Activated CD4-positive, alpha-beta memory T cell treated with anti-CD3 and anti-CD28 coated beads for 36 hours (primary cell): ENCODE data around the gene MBD6. TPM values are rescaled to one million over a fixed set of nuclear protein-coding genes. Genes with fewer than 3 reads are reported as not detected.
"Not testable (repeated sequence)": the region's sequence is repeated elsewhere in the genome, so short reads cannot be mapped to it uniquely, and the experiment has no call there.

Source experiments
- CTCF ChIA-PET: fragments of 350-600 bp; sonication (Branson Sonifier 250); formaldehyde crosslinking; loops from one replicate; lab custom pipeline; 2021; ENCODE audit warnings: antibody characterized with exemption, inconsistent platforms; lab: Charles Lee
- POLR2A ChIA-PET: fragments of 350-600 bp; sonication (Branson Sonifier 250); formaldehyde crosslinking; loops from one replicate; lab custom pipeline; 2021; ENCODE audit warnings: antibody characterized with exemption; lab: Charles Lee
- DNase-seq: peaks from one replicate; pipeline ENCODE4 v3.0.0-alpha.2; 2020
- H3K27ac Mint-ChIP-seq: one replicate; pipeline ENCODE4 v1.8.0; 2021; ENCODE audit warnings: mixed read lengths
- H3K27me3 Mint-ChIP-seq: one replicate; pipeline ENCODE4 v1.8.0; 2021; ENCODE audit warnings: mixed read lengths
- H3K36me3 Mint-ChIP-seq: one replicate; pipeline ENCODE4 v1.8.0; 2021; ENCODE audit warnings: mixed read lengths
- H3K4me1 Mint-ChIP-seq: one replicate; pipeline ENCODE4 v1.8.0; 2021; ENCODE audit warnings: low read depth, mixed read lengths
- H3K4me3 Mint-ChIP-seq: one replicate; pipeline ENCODE4 v1.8.0; 2021; ENCODE audit warnings: mild to moderate bottlenecking, mixed read lengths
- H3K9me3 Mint-ChIP-seq: one replicate; pipeline ENCODE4 v1.8.0; 2021; ENCODE audit warnings: mixed read lengths
- intact Hi-C: fragments of 100-400 bp; cut with micrococcal nuclease; formaldehyde crosslinking; loops from one replicate; pipeline ENCODE4 v1.15.1; 2023
- total RNA-seq, 2 experiments: library from RNA; stranded (reverse); gene quantifications; one replicate each; pipeline ENCODE4 v1.2.3, GENCODE V29; 2021

MBD6 gene
- total RNA-seq, 2 experiments from 2014 or later = 43.5 to 48.2 TPM

- H3K27me3 Mint-ChIP-seq = no peaks in the 10 kb centered on the region
- ChIA-PET POLR2A (interaction anchor here (1.1 to 1.7 kb wide), 3 partner anchors 16 to 37 kb away, joined by 3 to 10 read pairs (median 4); no protein-coding TSS in a partner anchor), CTCF (interaction anchor here (1.3 kb wide), 1 partner anchor 29 kb away, joined by 4 read pairs; the partner anchor contains the start of gene DCTN2)
- H3K36me3 Mint-ChIP-seq = peaks cover 74% of the 10 kb centered on the region
- no peaks in the 10 kb centered on the region for H3K9me3 Mint-ChIP-seq
- peaks cover 41% of the 10 kb centered on the region for H3K4me1 Mint-ChIP-seq
- H3K4me3 Mint-ChIP-seq = no peak overlapping the region
- no peak for DNase-seq
- peak overlapping the region; percentile 70 for H3K27ac Mint-ChIP-seq
- intact Hi-C loops = no loop called here
Observed at GRCh38 chr12:57517187-57517586, 5.4 kb upstream of the MBD6 start.

- Mint-ChIP-seq H3K4me1 (peaks cover 41% of the 10 kb centered on the region), H3K36me3 (peaks cover 69% of the 10 kb centered on the region), H3K27ac (peak overlapping the region; percentile 70)
- H3K27me3 Mint-ChIP-seq, intact Hi-C loops, H3K9me3 Mint-ChIP-seq, DNase-seq, H3K4me3 Mint-ChIP-seq: not testable (repeated sequence)
- CTCF ChIA-PET = interaction anchor here (1.3 kb wide), 1 partner anchor 29 kb away, joined by 4 read pairs; the partner anchor contains the start of gene DCTN2
- POLR2A ChIA-PET = interaction anchor here (1.7 kb wide), 1 partner anchor 28 kb away, joined by 10 read pairs; no protein-coding TSS in a partner anchor
Observed at GRCh38 chr12:57517718-57518117, 4.9 kb upstream of the MBD6 start.

GRCh38 chr12:57518176-57518919 is 4.3 kb upstream of the MBD6 start:
- CTCF ChIA-PET = interaction anchor here (1.3 kb wide), 1 partner anchor 28 kb away, joined by 4 read pairs; the partner anchor contains the start of gene DCTN2
- H3K4me1 Mint-ChIP-seq = peaks cover 41% of the 10 kb centered on the region
- H3K4me3 Mint-ChIP-seq = peak overlapping the region; percentile 94

GRCh38 chr12:57518920-57519795 is 3.5 kb upstream of the MBD6 start:
- intact Hi-C loops = no loop called here
- Mint-ChIP-seq H3K4me3 (peak overlapping the region; percentile 94), H3K9me3 (no peaks in the 10 kb centered on the region), H3K27me3 (no peaks in the 10 kb centered on the region), H3K27ac (peak overlapping the region; percentile 100), H3K36me3 (peaks cover 58% of the 10 kb centered on the region), H3K4me1 (peaks cover 49% of the 10 kb centered on the region)
- peak; percentile 34 for DNase-seq
- ChIA-PET POLR2A (interaction anchor here (0.5 to 2.1 kb wide), 5 partner anchors 17 to 40 kb away, joined by 3 to 10 read pairs (median 5); partner anchors contain the start of gene ARHGAP9), CTCF (no interaction called here)

More at GRCh38 chr12:57518176-57518919, 4.3 kb upstream of the MBD6 start:
- H3K27ac Mint-ChIP-seq = peak overlapping the region; percentile 100
- H3K36me3 Mint-ChIP-seq = peaks cover 62% of the 10 kb centered on the region
- H3K9me3 Mint-ChIP-seq = no peaks in the 10 kb centered on the region
- no peaks in the 10 kb centered on the region for H3K27me3 Mint-ChIP-seq
- POLR2A ChIA-PET = no interaction called here
- intact Hi-C loops = no loop called here
- DNase-seq = no peak

- H3K36me3 Mint-ChIP-seq = peaks cover 53% of the 10 kb centered on the region
- CTCF ChIA-PET = interaction anchor here (1.4 kb wide), 1 partner anchor 43 kb away, joined by 4 read pairs; no protein-coding TSS in a partner anchor
- DNase-seq = no peak
Observed at GRCh38 chr12:57519796-57520052, 2.9 kb upstream of the MBD6 start.

GRCh38 chr12:57520053-57520818 is 2.4 kb upstream of the MBD6 start, which contains the start of gene DDIT3:
Gene DDIT3 (minus strand): TSS chr12:57520514. CDS start chr12:57517406, 3,108 bp downstream.
- intact Hi-C loops = loop anchor here (1.0 to 5.0 kb wide), 6 partner anchors 33 to 283 kb away; partner anchors contain the start of genes ARHGAP9, GLI1 and TSPAN31
- H3K9me3 Mint-ChIP-seq = no peaks in the 10 kb centered on the region
- POLR2A ChIA-PET = interaction anchor here (0.6 to 2.1 kb wide), 7 partner anchors 19 to 87 kb away, joined by 3 to 10 read pairs (median 5); partner anchors contain the start of gene ARHGAP9
- H3K4me1 Mint-ChIP-seq = peaks cover 55% of the 10 kb centered on the region
- H3K4me3 Mint-ChIP-seq = peak within 1 kb of the TSS; percentile 94
- H3K36me3 Mint-ChIP-seq = peaks cover 48% of the 10 kb centered on the region
- peak; percentile 100 for DNase-seq
- H3K27me3 Mint-ChIP-seq = no peaks in the 10 kb centered on the region
- peak within 1 kb of the TSS; percentile 100 for H3K27ac Mint-ChIP-seq
- CTCF ChIA-PET = interaction anchor here (1.1 to 1.4 kb wide), 2 partner anchors 44 to 173 kb away, joined by 4 read pairs; no protein-coding TSS in a partner anchor

More at GRCh38 chr12:57519796-57520052, 2.9 kb upstream of the MBD6 start:
- intact Hi-C loops = loop anchor here (1.0 to 5.0 kb wide), 6 partner anchors 32 to 282 kb away; partner anchors contain the start of genes ARHGAP9, GLI1 and TSPAN31
- Mint-ChIP-seq H3K4me1 (peaks cover 55% of the 10 kb centered on the region), H3K4me3 (peak overlapping the region; percentile 94), H3K27ac (peak overlapping the region; percentile 100), H3K9me3 (no peaks in the 10 kb centered on the region), H3K27me3 (no peaks in the 10 kb centered on the region)
- POLR2A ChIA-PET = interaction anchor here (0.5 to 2.1 kb wide), 6 partner anchors 17 to 42 kb away, joined by 3 to 10 read pairs (median 4); partner anchors contain the start of gene ARHGAP9

GRCh38 chr12:57521525-57522010 is 1.1 kb upstream of the MBD6 start:
- Mint-ChIP-seq H3K9me3 (no peaks in the 10 kb centered on the region), H3K27ac (peak overlapping the region; percentile 100), H3K4me3 (peak overlapping the region; percentile 94), H3K4me1 (peaks cover 55% of the 10 kb centered on the region), H3K27me3 (no peaks in the 10 kb centered on the region), H3K36me3 (peaks cover 37% of the 10 kb centered on the region)
- ChIA-PET CTCF (no interaction called here), POLR2A (no interaction called here)
- intact Hi-C loops = loop anchor here (1.0 to 5.0 kb wide), 8 partner anchors 26 to 443 kb away; partner anchors contain the start of genes CDK4, DCTN2, NEMP1 and TSPAN31
- no peak for DNase-seq

GRCh38 chr12:57522887-57523705 is 472 bp downstream of the MBD6 start:
- ChIA-PET POLR2A (interaction anchor here (0.7 to 1.8 kb wide), 4 partner anchors 15 to 68 kb away, joined by 3 to 6 read pairs (median 4); partner anchors contain the start of genes DCTN2 and PIP4K2C), CTCF (interaction anchor here (0.9 to 2.6 kb wide), 5 partner anchors 24 to 99 kb away, joined by 3 to 8 read pairs (median 4); partner anchors contain the start of genes DCTN2 and GLI1)
- Mint-ChIP-seq H3K4me3 (peak overlapping the region; percentile 93), H3K27me3 (no peaks in the 10 kb centered on the region), H3K9me3 (no peaks in the 10 kb centered on the region), H3K36me3 (peaks cover 32% of the 10 kb centered on the region), H3K27ac (peak overlapping the region; percentile 90), H3K4me1 (peaks cover 45% of the 10 kb centered on the region)
- peak; percentile 64 for DNase-seq
- intact Hi-C loops = loop anchor here (1.0 to 5.0 kb wide), 7 partner anchors 24 to 444 kb away; partner anchors contain the start of genes CDK4, DCTN2 and NEMP1

GRCh38 chr12:57523706-57524614 is 1.3 kb downstream of the MBD6 start:
- no peaks in the 10 kb centered on the region for H3K27me3 Mint-ChIP-seq
- POLR2A ChIA-PET = interaction anchor here (0.5 to 1.8 kb wide), 9 partner anchors 9 to 221 kb away, joined by 3 to 7 read pairs (median 4); partner anchors contain the start of genes DCTN2, PIP4K2C and TSPAN31
- DNase-seq = peak; percentile 30

More at GRCh38 chr12:57523706-57524614, 1.3 kb downstream of the MBD6 start:
- CTCF ChIA-PET = interaction anchor here (0.9 to 2.6 kb wide), 6 partner anchors 23 to 99 kb away, joined by 3 to 8 read pairs (median 4); partner anchors contain the start of genes DCTN2 and GLI1
- Mint-ChIP-seq H3K4me1 (peaks cover 36% of the 10 kb centered on the region), H3K9me3 (no peaks in the 10 kb centered on the region), H3K27ac (peak overlapping the region; percentile 90), H3K4me3 (peak overlapping the region; percentile 93), H3K36me3 (peaks cover 29% of the 10 kb centered on the region)
- intact Hi-C loops = loop anchor here (2.0 to 5.0 kb wide), 3 partner anchors 98 to 445 kb away; partner anchors contain the start of gene NEMP1
